SK-N-DZ (cell line): Measurements from ENCODE around the gene IL3.

Source experiments
- DNase-seq: peaks from one replicate; pipeline ENCODE4 v3.0.0-alpha.2; 2015; ENCODE audit warnings: low spot score

Gene IL3

GRCh38 chr5:132056610-132057497 lies 3.6 kb upstream of the IL3 start:
- DNase-seq = no peak

DNA sequence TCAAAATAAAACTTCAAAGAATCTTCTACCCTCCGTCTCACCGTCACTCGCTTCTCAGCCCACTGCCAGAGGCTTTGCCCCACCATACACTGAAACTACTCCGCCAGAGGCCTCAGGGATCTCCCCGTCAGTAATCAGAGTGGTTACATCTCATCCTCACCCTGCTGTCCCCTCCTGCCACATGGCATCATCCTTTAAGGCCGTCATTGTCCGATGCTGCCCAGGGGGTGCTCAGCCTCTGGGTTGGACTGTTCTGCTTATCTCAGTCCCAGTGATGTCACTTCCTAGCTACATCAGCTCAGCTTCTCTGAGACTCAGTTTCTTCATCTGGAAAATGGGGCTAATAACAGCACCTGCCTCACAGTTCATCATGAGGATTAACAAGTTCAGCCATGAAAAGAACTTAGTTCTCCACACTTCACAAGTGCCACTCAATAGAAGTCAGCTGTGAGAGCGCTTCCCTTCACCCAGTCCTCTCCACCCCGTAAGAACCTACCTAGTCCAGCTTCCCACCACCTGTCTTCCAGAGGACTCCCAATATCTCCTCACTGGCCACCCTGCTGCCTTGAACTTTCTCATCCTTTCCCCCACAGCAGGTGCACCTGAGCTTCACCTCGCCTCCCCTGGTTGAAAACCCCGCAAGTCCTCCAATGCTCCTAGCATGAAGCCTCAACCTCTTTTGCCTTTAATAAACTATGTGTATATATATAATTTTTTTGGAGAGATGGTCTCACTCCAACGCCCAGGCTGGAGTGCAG lies 2.8 kb upstream of the IL3 start:
- DNase-seq = no peak

- DNase-seq = no peak
Measured at GRCh38 chr5:132058646-132059042, 1.8 kb upstream of the IL3 start.

DNA sequence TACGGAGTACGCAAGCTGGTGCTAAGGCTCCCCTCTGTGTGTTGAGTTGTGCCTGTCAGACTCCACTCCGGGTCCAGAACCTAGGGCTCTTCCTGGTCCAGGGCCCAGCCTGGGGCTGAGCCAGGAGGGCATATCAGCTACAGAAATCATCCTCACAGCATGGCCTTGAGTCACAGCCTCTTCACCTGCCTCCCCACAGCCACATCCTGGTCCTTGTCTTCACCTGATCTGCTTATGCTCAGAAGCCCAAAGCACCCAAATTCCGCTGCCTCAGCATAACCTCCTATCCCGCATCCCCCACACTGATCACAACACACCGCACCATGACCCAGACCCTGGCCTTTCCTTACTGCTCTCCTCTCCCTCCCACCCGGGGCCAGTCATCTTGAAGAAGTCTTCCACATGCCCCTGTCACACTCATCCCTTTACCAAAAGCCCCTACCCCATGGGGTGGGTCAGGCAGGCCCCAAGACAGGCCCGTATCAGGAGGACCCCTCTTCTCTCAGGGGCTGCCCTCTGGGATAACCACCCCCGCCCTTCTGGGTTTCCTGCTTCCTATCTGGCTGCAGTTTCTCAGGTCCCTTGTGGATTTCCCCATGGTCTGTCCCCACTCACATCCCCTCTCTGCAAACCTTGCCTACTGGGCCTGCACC lies 1.3 kb upstream of the IL3 start:
- no peak for DNase-seq

DNA sequence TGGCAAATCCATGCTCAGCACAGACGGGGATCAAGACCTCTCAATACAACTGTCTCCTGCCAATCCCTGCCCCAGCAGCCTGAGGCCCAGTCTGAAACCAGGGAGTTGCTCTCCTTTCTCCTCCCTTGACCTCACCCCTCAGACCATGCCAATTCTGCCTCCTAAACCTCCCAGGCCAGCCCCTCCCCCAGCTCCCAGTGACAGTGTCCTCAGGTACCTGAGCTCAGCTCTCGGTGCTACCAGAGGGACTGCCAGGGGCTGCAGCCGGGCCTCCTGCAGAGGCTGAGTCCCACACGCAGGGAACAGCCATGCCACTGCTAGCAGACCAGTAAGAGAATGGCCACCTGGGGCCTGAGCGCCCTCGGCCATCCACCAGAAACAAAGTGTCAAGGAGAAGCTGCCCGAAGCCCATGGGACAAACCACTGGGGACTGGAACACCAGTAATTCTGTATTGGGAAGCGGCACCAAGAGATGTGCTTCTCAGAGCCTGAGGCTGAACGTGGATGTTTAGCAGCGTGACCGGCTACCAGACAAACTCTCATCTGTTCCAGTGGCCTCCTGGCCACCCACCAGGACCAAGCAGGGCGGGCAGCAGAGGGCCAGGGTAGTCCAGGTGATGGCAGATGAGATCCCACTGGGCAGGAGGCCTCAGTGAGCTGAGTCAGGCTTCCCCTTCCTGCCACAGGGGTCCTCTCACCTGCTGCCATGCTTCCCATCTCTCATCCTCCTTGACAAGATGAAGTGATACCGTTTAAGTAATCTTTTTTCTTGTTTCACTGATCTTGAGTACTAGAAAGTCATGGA lies 557 bp upstream of the IL3 start:
- DNase-seq = no peak

GRCh38 chr5:132063090-132063911 lies 2.8 kb downstream of the IL3 start:
- peak; percentile 54 for DNase-seq

DNA sequence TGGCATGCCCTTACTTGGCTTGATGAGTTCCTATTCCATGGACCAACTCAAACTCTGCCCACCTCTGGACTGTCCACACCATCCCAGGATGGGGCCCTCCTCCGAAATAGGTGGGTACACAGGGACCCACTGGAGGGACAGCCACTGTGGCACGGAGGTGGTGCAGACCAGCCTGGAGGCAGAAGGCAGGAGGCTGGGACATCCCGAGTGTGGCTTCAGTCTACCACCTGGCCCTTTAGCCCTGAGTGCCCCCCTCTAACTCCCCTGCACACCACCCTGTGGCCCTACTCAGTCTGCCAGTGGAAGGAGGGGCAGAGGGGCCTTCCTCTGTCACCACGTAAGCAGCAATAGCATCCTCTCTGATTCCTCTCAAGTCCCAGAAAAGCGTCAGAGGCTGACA lies 3.7 kb downstream of the IL3 start:
- no peak for DNase-seq

DNA sequence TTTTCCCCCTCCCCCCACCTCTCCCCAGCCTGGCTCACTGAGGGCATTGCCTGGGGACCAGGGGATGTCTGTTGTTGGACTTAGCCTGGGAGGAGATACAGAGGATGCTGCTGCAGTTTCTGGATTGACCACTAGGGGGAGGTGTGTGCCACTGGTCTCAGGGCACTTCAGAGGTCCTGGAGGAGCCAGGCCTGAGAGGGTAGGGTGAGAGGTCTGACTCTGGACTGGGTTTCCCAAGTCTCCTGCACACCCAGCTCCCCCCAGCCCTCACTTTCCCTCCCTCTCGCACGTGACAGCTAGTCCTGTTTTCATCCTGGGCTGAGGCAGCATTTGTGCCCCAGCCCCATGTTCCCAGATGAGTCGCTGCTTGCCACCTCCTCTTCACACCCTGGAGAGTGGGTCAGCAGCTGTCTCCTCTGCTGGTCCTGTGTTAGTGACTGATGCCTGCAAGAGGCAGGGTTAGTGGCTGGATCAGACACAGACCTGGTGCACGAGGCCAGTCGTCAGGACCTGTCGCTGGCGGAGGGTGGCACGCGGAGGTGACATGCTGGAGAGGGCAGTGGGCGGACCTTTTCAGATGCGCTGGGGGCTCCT lies 4.4 kb downstream of the IL3 start:
- peak; percentile 72 for DNase-seq

DNA sequence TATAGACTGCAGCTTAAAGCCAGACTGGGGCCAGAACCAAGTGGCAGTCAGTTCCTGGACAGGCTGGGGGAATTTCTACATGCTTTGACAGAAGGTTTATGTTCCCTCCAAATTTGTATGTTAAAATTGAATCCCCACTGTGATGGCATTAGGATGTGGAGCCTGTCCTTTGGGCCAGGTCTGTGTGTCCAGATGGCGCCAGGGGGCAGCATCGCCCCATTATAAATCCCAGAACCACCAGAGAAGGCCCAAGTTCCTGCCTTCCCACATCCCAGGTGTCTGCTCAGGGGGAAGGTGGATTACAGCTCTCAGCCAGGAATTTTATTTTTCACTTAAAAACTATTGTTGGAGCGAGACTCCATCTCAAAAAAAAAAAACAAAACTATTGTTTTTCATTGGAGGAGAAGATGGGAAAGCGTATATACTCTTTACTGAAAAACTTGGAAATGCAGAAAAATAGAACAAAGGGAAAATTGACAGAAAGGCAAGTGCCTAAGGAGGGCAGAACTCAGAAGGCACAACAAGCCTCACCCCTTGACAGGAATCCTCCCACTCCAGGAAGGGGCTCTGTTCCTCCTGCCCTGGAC lies 5.0 kb downstream of the IL3 start:
- DNase-seq = peak; percentile 51

- DNase-seq = no peak
Measured at GRCh38 chr5:132065951-132066701, 5.7 kb downstream of the IL3 start.

- DNase-seq = no peak
Measured at GRCh38 chr5:132066871-132067270, 6.4 kb downstream of the IL3 start.

- DNase-seq = no peak
Measured at GRCh38 chr5:132067451-132067850, 7.0 kb downstream of the IL3 start.

DNA sequence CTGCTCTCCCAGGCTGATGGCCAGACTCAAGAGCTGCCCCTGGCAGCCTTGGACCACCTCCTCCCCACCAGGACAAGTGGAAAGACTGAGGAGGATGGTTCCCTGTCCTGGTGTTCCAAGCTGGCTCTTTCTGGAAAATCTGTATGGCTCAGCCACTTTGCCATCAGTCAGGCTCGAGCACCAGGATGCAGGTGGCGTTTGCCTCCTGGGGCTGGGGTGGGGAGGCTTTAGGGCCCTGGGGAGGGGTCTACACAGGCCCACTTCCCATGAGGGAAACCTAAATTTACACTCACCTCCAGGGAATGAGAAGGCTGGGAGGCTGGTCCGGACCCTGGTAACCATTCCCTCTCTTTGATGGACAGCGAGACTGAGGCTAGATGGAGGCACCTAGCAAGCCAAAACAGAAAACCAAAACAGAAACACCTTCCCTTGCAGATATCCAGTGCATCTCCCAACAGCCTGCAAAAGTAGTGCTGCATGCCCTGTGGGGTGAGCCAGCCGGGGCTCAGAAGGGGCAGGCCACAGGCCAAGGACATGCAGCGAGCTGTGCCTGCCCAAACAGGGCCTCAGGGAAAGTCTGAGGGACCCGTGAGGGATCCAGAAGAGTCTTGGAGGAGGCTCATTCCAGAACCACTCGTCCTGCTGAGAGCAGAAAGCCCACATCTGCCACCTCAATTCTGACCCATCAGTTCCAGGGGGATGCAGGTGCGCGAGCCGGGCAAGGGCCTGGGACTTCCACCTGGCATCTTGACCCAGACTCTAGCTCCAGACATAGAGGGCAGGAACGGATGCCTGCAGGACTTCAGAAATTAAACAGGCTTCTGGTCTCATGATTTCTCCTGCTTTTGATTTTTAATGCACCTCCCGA lies 7.7 kb downstream of the IL3 start:
- no peak for DNase-seq

- no peak for DNase-seq
Measured at GRCh38 chr5:132069561-132069960, 9.1 kb downstream of the IL3 start.

DNA sequence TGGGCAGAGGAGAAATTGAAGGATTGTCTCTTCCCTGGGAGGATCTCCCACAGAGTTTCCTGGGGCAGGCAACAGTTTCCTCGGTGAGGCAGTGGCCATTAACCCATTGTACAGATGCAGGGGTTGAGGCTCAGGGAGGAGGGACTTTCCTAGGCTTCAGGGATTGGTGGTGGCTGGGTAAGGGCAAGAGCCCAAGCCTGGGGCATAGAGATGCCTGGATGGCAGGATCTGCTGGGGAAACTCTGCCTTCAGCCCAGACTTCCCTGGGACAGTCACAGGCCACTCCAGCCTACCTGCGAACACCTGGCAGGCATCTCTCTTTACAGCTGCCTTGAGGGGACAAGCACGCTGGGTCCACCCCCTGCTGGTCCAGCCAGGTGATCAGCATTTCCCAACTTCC lies 9.5 kb downstream of the IL3 start:
- no peak for DNase-seq

GRCh38 chr5:132070460-132071337 lies 10.2 kb downstream of the IL3 start:
- no peak for DNase-seq

DNA sequence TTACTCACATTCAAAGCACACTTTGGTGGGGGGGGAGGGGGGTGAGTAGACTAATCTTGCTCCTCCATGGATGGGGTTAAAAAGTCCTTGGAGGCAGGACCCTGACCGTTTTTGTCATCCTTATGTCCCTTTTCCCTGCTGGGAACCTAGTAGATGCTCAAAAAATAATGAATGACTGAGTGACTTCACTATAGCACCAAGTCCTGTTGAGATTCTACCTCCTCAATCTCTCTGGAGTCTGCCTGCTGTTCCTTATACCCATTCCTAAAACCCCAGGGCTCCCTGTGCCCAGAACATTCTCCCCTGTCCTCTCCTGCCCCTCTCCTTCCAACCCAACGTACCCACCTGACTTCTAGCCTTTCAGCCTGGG lies 10.9 kb downstream of the IL3 start:
- no peak for DNase-seq
